ENCODE data around the gene PEX16.
"Not testable (repeated sequence)": the region's sequence is repeated elsewhere in the genome, so short reads cannot be mapped to it uniquely, and the experiment has no call there.

Gene PEX16

GRCh38 chr11:45918331-45918941, 759 bp upstream of the PEX16 start:
- DNase-seq (ENCODE audit: low read depth, low spot score): peak; percentile 77

- DNase-seq (ENCODE audit: low read depth, low spot score): no peak
Measured at GRCh38 chr11:45917286-45917622, 423 bp downstream of the PEX16 start.

- DNase-seq (ENCODE audit: low read depth, low spot score): no peak
Measured at GRCh38 chr11:45915446-45915845, 2.2 kb downstream of the PEX16 start.

- DNase-seq (ENCODE audit: low read depth, low spot score): no peak
Measured at GRCh38 chr11:45913942-45914635, 3.6 kb downstream of the PEX16 start.

GRCh38 chr11:45913514-45913913, 4.2 kb downstream of the PEX16 start:
- DNase-seq (ENCODE audit: low read depth, low spot score): no peak

- DNase-seq (ENCODE audit: low read depth, low spot score): no peak
Measured at GRCh38 chr11:45910623-45911022, 7.1 kb downstream of the PEX16 start.

- no peak for DNase-seq (ENCODE audit: low read depth, low spot score)
Measured at GRCh38 chr11:45909594-45910475, 7.8 kb downstream of the PEX16 start.

GRCh38 chr11:45907911-45908370, 9.7 kb downstream of the PEX16 start:
- no peak for DNase-seq (ENCODE audit: low read depth, low spot score)

- peak; percentile 59 for DNase-seq (ENCODE audit: low read depth, low spot score)
Measured at GRCh38 chr11:45906965-45907611, 10.6 kb downstream of the PEX16 start, which contains the start of gene FREY1. Gene FREY1, minus strand, starts transcription at chr11:45907271. Its CDS starts 26 bp downstream, at chr11:45907245.

GRCh38 chr11:45906096-45906682, 11.5 kb downstream of the PEX16 start:
- DNase-seq (ENCODE audit: low read depth, low spot score): no peak

- not testable (repeated sequence) for DNase-seq (ENCODE audit: low read depth, low spot score)
Measured at GRCh38 chr11:45905576-45905975, 12.1 kb downstream of the PEX16 start.

GRCh38 chr11:45905095-45905494, 12.6 kb downstream of the PEX16 start:
- DNase-seq (ENCODE audit: low read depth, low spot score): no peak

GRCh38 chr11:45904309-45904915, 13.3 kb downstream of the PEX16 start:
- DNase-seq (ENCODE audit: low read depth, low spot score): no peak

GRCh38 chr11:45902452-45903380, 15.0 kb downstream of the PEX16 start:
- DNase-seq (ENCODE audit: low read depth, low spot score): no peak

GRCh38 chr11:45901626-45902025, 16.1 kb downstream of the PEX16 start:
- DNase-seq (ENCODE audit: low read depth, low spot score): no peak

- no peak for DNase-seq (ENCODE audit: low read depth, low spot score)
Measured at GRCh38 chr11:45900916-45901617, 16.6 kb downstream of the PEX16 start.

GRCh38 chr11:45900175-45900800, 17.4 kb downstream of the PEX16 start:
- not testable (repeated sequence) for DNase-seq (ENCODE audit: low read depth, low spot score)

GRCh38 chr11:45899448-45900174, 18.1 kb downstream of the PEX16 start:
- DNase-seq (ENCODE audit: low read depth, low spot score): peak; percentile 77

Data from ELF-1 (cell line).